HG02870 (cell line): ENCODE data around the gene IRF2.

Experiments
- ATAC-seq: cut with Tn5 transposase; IDR thresholded peaks from one replicate; pipeline ENCODE4 v1.9.1; 2021; ENCODE audit warnings: mild to moderate bottlenecking, moderate library complexity; ENCODE audit not compliant: unreplicated experiment

Gene IRF2

GRCh38 chr4:184451726-184452125 is 22.6 kb downstream of the IRF2 start:
- ATAC-seq = no peak

GRCh38 chr4:184450743-184451535 is 23.4 kb downstream of the IRF2 start:
- ATAC-seq = no peak

DNA sequence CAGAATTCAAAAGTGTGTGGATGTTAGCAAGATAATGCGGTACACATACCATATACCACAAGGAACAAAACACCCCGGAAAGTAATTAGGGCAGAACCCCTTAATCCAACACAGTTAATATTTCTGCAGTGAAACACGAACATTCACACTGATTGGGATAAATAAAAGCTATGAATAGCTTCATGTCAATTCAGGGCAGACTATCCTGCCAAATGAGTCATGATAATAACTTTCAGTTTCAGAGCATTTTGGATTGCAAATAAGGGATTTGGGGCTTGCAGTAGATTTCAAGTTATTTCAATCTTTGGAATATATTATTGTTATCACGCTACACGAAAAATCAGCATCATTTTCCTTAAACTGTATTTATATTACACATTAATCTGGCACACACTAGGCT is 24.3 kb downstream of the IRF2 start:
- no peak for ATAC-seq

DNA sequence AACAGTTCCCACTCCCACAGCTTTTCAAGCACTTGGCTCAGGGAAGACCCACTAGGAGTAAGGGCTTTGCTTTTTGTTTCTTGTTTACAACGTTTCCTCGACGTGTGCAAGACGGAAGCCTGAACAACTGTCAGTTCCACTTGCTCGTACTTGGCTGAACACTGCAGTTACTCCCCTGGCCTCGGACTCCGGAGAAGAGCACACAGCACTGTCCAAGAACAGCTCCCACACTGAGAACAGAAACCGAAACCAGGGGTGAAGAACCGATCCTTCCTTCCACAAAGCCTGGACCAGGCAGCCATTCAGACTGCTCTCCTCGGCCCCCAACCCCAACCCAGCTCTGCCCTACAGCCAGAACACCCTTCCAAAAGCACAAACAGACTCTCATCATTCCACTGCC is 25.5 kb downstream of the IRF2 start:
- peak; percentile 29 for ATAC-seq

DNA sequence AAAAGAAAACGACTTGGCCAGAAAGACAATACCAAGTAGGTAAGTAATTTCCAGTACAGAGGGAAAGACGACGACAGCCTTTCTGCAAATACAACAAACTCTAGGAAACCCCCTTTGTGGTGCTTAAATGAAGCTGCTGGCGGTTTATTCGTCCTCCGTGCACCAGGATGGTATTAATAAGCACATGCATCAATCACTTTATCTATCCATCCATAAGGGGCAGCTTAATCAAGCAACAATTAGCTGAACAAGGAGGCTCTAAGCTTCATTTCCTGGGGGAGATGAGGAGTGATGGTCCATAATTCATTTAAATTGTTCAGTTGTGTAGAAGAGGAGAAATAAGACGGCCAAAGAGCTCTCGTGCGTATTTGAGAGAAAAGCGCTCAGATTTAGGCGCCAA is 26.2 kb downstream of the IRF2 start:
- no peak for ATAC-seq

DNA sequence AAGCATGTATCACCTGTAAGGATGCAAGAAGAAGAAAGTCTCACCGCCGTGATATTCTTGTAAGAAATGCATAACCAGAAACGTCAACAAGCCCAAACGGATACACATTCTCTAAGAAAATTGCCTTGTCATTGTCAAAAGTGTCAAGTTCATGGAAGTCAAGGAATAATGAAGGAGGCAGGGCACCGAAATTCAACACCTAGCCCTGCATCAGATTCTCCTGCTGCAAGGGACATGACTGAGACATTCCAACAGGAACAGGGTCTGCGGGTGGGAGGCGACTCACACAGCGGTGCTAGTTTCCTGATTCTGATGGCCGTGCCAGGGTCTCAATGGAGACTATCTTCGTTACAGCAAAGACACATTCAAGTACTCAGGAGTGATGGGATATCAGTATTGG is 26.7 kb downstream of the IRF2 start:
- ATAC-seq = no peak

DNA sequence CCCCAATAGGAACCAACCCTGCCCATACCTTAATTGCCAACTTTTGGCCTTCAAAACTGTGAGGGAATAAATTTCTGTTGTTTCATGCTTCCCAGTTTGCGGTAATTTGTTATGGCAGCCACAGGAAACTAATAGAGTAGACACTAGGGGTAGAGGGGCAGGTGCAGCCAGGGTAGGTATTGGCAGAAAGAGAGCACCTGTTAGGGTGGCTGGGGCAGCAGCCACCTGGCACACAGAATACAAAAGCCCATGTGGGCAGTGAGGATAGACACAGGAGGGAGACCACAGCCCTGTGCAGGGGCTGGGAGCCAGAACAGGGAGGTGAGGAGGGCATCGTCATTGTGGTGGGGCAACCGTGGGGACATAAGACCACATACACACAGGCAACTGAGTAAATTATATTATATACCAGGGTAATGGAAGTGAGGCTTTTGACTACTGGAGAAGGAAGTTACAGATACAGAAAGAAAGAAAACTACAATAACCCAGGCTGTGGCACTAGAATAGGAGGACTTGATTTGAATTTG is 28.2 kb downstream of the IRF2 start:
- no peak for ATAC-seq

GRCh38 chr4:184444953-184445309 is 29.4 kb downstream of the IRF2 start:
- ATAC-seq = peak; percentile 71

DNA sequence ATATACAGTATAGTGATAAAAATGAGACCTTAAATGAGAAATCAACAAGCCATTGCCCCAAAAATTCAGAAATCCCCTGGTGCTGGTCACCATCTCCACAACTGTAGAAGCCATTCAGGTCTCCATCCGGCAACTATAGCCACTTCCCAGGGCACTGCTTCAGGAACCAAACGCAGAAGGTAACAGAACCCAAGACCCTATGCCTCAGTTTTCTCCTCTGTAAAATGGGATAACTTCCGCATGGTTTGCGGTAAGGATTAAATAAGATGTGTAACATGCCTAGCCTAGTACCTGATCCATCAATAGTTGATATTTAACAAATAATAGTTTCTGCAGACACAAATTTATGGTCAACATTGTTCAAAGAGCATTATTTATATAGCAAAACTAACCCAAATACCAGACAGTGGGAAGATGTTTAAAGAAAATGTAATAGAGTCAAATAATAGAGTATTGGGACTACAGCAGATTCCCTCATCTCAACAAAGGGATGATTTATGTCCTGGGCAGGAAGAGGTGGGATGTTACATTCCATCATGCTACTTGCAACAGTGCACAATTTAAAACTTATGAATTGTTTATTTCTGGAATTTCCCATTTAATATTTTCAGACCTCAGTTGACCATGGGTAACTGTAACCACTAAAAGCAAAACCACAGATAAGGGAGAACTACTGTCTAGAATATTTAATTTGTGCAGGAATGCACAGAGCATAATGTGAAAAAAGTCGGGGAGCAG is 30.0 kb downstream of the IRF2 start:
- no peak for ATAC-seq

- no peak for ATAC-seq
Measured at GRCh38 chr4:184443318-184443717, 31.0 kb downstream of the IRF2 start.

DNA sequence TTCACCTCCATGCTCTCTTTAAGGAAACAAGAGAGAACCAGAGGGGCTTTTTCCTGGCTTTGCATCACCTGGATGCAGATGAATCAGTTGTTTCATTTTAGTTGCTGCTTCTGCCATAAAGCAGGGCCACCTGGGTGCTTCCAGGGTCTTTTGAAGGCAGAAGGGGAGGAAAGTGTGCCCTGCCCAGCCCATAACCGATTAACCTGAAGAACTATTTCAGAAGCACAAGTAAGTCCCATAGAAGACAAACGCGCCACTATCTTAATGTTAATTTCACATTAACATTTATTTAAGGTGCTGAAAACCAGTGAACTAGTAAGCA is 32.1 kb downstream of the IRF2 start:
- ATAC-seq = no peak

GRCh38 chr4:184441461-184442313 is 32.7 kb downstream of the IRF2 start:
- no peak for ATAC-seq

GRCh38 chr4:184440595-184441358 is 33.6 kb downstream of the IRF2 start:
- no peak for ATAC-seq

GRCh38 chr4:184439856-184440594 is 34.3 kb downstream of the IRF2 start:
- ATAC-seq = no peak

DNA sequence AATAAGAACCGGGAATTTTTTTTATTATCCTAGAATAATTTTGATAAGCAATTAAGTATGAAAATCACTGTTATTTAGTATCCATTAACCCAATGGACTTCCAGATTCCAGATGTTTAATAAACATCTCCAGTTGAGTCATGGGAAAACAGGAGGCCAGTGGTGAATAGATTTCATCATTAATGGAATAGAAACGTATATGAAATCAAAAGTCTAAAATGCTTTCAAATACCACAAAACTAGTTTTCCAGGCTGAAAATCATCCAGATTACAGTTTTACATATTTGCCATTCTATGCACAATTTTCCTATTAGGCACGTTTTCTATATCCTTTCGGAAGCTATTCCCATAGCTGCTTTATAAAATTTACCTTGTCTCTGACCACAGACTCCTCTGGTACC is 35.0 kb downstream of the IRF2 start:
- no peak for ATAC-seq

GRCh38 chr4:184438375-184438774 is 36.0 kb downstream of the IRF2 start:
- no peak for ATAC-seq

- ATAC-seq = peak; percentile 64
Measured at GRCh38 chr4:184437565-184438265, 36.6 kb downstream of the IRF2 start.

DNA sequence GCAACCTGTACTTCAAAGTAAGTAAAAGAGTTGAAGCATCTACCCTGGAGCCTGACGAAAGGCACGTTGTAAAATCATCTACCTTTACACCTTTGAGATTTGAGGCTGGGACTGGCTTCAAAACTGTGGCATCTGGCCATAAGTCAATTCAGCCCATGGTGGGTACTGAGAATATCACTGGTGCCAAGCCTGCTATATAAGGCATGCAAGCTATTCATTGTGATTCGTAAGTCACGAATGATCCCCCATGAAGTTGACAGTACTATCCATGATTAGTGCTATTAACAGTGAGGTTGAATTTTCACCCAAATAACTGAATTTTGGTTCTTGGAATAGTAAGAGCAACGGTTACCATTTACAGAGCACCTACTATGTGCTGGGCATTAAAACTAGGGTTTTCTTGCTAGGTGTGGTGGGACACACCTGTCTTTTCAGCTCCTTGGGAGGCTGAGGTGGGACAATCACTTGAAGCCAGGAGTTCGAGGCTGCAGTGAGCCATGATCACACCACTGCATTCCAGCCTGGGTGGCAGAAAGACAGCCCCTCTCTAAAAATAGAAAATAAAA is 39.8 kb downstream of the IRF2 start:
- no peak for ATAC-seq

- no peak for ATAC-seq
Measured at GRCh38 chr4:184434021-184434420, 40.3 kb downstream of the IRF2 start.
